Measurements from ENCODE around the gene CRISP1. TPM values are rescaled to one million over a fixed set of nuclear protein-coding genes. Genes with fewer than 3 reads are reported as not detected.

The CRISP1 gene
- total and polyA plus RNA-seq, 2 donors (not counting 3 experiments of a cell fraction or from before 2014, with no cell fraction given): not detected

DNA sequence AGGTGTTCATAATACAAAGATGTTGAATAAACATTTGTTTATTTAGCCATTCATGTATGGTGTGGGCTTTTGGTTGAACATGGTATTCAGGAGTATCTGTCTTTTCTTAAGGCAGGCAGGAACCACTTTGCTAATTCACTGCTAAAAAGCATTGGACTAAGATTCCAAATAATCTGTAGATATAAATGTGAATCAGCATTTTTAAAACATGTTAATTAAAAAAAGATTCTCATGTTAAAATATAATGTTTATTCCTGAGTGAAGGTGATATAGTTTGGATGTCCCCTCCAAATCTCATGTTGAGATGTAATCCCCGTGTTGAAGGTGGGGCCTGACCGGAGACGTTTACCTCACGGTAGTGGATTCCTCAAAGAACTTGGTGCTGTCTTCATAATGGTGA lies 19.3 kb downstream of the CRISP1 start:
- Histone ChIP-seq H3K4me1 (ENCODE audit: control insufficient read depth, extremely low read depth, insufficient read depth, low read length) (no peaks in the 10 kb centered on the region), H3K27me3 (ENCODE audit: control insufficient read depth in 2 of 2, insufficient read depth in 2 of 2, low read length in 2 of 2) (no peaks in the 10 kb centered on the region), H3K79me2 (ENCODE audit: control insufficient read depth, insufficient read depth, low read length) (no peaks in the 10 kb centered on the region), H3K36me3 (ENCODE audit: control insufficient read depth in 2 of 2, extremely low read depth in 1 of 2, insufficient read depth in 2 of 2, low read length in 2 of 2) (no peaks in the 10 kb centered on the region), H4K20me1 (replicated peaks; ENCODE audit: control insufficient read depth, extremely low read depth, insufficient read depth, low read length) (no peaks in the 10 kb centered on the region), H2AFZ (ENCODE audit: low read depth, low read length) (no peak overlapping the region), H3K9ac (replicated peaks; ENCODE audit: extremely low read depth, insufficient read depth, low read length) (no peak overlapping the region), H3K27ac (ENCODE audit: insufficient read depth, low read depth, low read length) (no peak overlapping the region), H3K9me3 (replicated peaks; ENCODE audit: control insufficient read depth, insufficient read depth, low read length) (no peaks in the 10 kb centered on the region), H3K4me3 (replicated peaks in 1 of 3; ENCODE audit: insufficient read depth in 1 of 3, low read depth in 1 of 3, low read length in 3 of 3) (no peak overlapping the region), H3K4me2 (ENCODE audit: insufficient read depth, low read length) (no peak overlapping the region), H3K9me1 (replicated peaks; ENCODE audit: control insufficient read depth, extremely low read depth, insufficient read depth, low read length) (no peaks in the 10 kb centered on the region)
- intact Hi-C loops (cut with micrococcal nuclease) (loop anchor here (5.0 kb wide), 1 partner anchor 240 kb away; no protein-coding TSS in a partner anchor), dilution Hi-C loops (cut with MboI; ENCODE audit: extremely low pct_ligation_motif_present, low sequenced_read_pairs) (no loop called here)
- DNase-seq (ENCODE audit: low read depth, low spot score): no peak
- FAIRE-seq: no peak
- CTCF ChIA-PET: interaction anchor here (1.0 to 1.5 kb wide), 3 partner anchors 224 to 394 kb away, joined by 3 to 11 read pairs (median 9); no protein-coding TSS in a partner anchor
- TF ChIP-seq GATA2 (IDR thresholded peaks at IDR 0.05; ENCODE audit: insufficient read depth, insufficient read length, low read depth, low read length): no peak
- no peak for TF ChIP-seq JUN (IDR thresholded peaks at IDR 0.05; ENCODE audit: borderline replicate concordance, insufficient read depth, insufficient read length, low read depth)
- TF ChIP-seq FOS (IDR thresholded peaks at IDR 0.05; ENCODE audit: borderline replicate concordance, insufficient read depth, low read length): no peak
- no peak for TF ChIP-seq MYC (IDR thresholded peaks at IDR 0.05; ENCODE audit: low read depth, low read length)
- TF ChIP-seq, protein P1, sequence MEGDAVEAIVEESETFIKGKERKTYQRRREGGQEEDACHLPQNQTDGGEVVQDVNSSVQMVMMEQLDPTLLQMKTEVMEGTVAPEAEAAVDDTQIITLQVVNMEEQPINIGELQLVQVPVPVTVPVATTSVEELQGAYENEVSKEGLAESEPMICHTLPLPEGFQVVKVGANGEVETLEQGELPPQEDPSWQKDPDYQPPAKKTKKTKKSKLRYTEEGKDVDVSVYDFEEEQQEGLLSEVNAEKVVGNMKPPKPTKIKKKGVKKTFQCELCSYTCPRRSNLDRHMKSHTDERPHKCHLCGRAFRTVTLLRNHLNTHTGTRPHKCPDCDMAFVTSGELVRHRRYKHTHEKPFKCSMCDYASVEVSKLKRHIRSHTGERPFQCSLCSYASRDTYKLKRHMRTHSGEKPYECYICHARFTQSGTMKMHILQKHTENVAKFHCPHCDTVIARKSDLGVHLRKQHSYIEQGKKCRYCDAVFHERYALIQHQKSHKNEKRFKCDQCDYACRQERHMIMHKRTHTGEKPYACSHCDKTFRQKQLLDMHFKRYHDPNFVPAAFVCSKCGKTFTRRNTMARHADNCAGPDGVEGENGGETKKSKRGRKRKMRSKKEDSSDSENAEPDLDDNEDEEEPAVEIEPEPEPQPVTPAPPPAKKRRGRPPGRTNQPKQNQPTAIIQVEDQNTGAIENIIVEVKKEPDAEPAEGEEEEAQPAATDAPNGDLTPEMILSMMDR (IDR thresholded peaks at IDR 0.05; ENCODE audit: extremely low read depth in 1 of 2, insufficient read depth in 1 of 2, low read depth in 1 of 2, low read length in 2 of 2): no peak
- TF ChIP-seq EZH2 (IDR thresholded peaks at IDR 0.05; ENCODE audit: borderline replicate concordance, low read depth, low read length, severe bottlenecking): no peak
- TF ChIP-seq, protein P2, sequence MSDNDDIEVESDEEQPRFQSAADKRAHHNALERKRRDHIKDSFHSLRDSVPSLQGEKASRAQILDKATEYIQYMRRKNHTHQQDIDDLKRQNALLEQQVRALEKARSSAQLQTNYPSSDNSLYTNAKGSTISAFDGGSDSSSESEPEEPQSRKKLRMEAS (IDR thresholded peaks at IDR 0.05; ENCODE audit: insufficient read depth, insufficient read length): no peak
- TF ChIP-seq POLR2AphosphoS5 (IDR thresholded peaks at IDR 0.05; ENCODE audit: insufficient read depth, low read depth, low read length): no peak
- TF ChIP-seq POLR2A (IDR thresholded peaks at IDR 0.05; ENCODE audit: low read depth, low read length): no peak
- no TSS peak for BruUV-seq (replicated peaks)
- POLR2A ChIA-PET: no interaction called here

Measured in endothelial cell of umbilical vein (primary cell).